ENCODE results near the gene GAPDHS. TPM values are rescaled to one million over a fixed set of nuclear protein-coding genes. Genes with fewer than 3 reads are reported as not detected.

The GAPDHS gene
- total RNA-seq, 2 experiments from 2014 or later = not detected

DNA sequence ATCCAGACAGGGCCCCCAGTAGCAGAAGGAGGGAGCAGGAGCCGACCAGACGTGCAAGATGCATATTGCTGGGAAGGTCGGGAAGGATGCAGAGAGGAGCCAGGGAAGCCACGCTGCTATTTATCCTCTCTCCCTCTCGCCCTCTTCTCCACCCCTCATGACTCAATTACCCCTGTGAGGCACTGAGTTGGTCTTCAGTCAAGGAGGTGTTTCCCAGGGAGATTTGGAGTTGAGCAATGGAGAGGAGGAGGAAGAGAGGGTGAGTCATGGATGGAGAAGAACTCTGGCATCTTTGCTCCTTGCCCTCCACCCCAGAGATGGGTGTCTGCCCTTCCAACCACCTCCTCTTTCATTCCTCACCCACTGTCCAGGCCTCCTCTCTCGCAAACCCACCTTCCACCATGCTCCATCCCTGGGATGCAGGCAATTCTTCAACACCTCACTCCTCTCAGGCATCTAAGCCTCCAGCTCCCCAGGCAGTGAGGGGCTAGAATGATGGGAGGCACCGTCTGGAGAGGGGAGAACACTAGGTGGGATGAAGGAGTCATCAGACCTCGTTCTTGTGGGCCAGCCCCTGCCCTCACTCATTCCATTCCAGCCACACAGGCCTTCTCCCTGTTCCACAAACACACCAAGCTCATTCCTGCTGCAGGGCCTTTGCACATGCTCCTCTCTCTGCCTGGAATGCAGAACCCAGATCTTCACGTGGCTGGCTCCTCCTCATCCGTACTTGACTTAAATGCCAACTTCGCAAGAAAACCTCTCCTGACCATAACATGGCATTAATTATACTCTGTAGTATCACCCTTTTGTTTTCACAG is 4.8 kb upstream of the GAPDHS start, which contains the start of gene SBSN:
Gene SBSN, minus strand, starts transcription at position 94 of the 821 bp plus-strand sequence. Its CDS starts 30 bp downstream, at position 64.
- H3K9me3 Mint-ChIP-seq = no peaks in the 10 kb centered on the region
- no peak within 1 kb of the TSS for H3K27ac Mint-ChIP-seq
- intact Hi-C loops (cut with micrococcal nuclease) = no loop called here
- H3K4me3 Mint-ChIP-seq = no peak within 1 kb of the TSS
- DNase-seq = no peak
- no peaks in the 10 kb centered on the region for H3K36me3 Mint-ChIP-seq (ENCODE audit: low read depth)
- H3K27me3 Mint-ChIP-seq (ENCODE audit: low read depth) = peaks cover 14% of the 10 kb centered on the region
- CTCF ChIA-PET = no interaction called here
- peaks cover 2% of the 10 kb centered on the region for H3K4me1 Mint-ChIP-seq (ENCODE audit: low read depth)

DNA sequence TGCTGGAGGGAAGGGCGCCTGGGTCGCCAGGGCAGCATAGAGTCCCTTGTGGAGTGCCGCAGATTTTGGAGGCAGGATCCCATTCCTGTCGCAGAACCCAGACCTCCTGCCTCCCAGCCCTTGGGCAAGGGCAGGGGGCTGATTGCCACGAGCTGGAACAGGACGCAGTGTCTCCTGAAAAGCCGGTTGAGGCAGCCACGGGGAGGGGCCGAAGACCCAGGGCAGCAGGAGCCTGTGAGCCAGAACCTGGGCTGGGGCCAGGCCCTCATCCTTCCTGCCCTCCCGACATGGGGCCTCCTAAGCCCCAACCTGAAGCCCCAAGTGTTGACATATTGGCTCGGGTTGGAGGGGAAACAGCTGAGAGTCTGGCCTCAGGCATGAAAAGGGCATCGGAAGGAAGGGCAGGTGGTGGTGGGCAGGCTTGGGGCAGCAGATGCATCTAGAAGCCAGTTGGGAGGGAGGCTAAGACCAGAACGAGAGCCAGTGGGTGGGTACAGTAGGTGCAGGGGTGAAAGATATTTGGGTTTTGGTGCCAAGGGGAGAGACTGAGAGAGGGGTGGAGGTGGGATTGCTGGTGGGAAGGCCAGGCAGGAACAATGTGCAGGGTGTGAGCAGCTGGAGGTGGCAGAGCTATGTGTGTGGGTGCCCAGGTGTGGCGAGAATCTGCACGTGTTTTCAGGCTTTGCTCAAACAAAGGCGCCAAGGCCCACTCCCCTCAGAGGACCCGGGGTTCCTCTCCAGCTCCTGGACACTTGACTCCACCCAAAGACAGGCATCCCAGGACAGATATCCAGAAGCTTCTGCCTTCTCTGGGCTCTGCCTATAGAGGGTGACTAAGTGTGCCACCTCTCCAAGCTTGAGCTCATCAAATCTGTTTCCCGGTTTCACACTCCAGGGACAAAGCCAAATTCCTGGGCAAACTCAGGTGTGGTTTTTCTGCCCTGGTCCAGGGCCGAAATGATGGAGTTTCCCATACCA is 3.7 kb upstream of the GAPDHS start:
- peaks cover 9% of the 10 kb centered on the region for H3K4me1 Mint-ChIP-seq (ENCODE audit: low read depth)
- intact Hi-C loops (cut with micrococcal nuclease) = no loop called here
- CTCF ChIA-PET = interaction anchor here (1.9 kb wide), 1 partner anchor 19 kb away, joined by 7 read pairs; no protein-coding TSS in a partner anchor
- no peak overlapping the region for H3K27ac Mint-ChIP-seq
- peaks cover 19% of the 10 kb centered on the region for H3K27me3 Mint-ChIP-seq (ENCODE audit: low read depth)
- no peaks in the 10 kb centered on the region for H3K9me3 Mint-ChIP-seq
- H3K4me3 Mint-ChIP-seq = no peak overlapping the region
- DNase-seq = no peak
- no peaks in the 10 kb centered on the region for H3K36me3 Mint-ChIP-seq (ENCODE audit: low read depth)

DNA sequence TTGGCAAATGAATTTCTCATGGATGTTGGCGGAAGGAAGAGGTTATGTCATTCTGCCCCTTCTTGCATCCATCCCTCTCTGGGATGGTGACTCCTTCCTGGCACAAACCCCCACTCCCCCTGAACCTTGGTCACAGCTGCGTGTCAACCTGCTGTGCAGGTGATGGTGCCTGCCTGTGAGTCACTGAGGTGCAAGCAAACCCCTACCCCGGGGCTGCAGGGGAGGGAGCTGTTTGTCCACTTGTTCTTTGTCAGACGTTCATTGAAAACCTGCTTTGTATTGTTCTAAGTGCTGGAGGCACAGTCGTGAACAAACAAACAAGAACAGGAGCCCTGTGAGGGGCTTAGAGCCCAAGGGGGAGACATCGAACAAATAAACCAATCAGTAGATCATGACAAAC is 2.0 kb upstream of the GAPDHS start:
- CTCF ChIA-PET = interaction anchor here (1.9 kb wide), 1 partner anchor 21 kb away, joined by 7 read pairs; no protein-coding TSS in a partner anchor
- intact Hi-C loops (cut with micrococcal nuclease) = no loop called here
- Mint-ChIP-seq H3K27ac (no peak overlapping the region), H3K27me3 (ENCODE audit: low read depth) (peaks cover 17% of the 10 kb centered on the region), H3K36me3 (ENCODE audit: low read depth) (no peaks in the 10 kb centered on the region), H3K4me3 (no peak overlapping the region), H3K9me3 (no peaks in the 10 kb centered on the region), H3K4me1 (ENCODE audit: low read depth) (peaks cover 9% of the 10 kb centered on the region)
- no peak for DNase-seq

DNA sequence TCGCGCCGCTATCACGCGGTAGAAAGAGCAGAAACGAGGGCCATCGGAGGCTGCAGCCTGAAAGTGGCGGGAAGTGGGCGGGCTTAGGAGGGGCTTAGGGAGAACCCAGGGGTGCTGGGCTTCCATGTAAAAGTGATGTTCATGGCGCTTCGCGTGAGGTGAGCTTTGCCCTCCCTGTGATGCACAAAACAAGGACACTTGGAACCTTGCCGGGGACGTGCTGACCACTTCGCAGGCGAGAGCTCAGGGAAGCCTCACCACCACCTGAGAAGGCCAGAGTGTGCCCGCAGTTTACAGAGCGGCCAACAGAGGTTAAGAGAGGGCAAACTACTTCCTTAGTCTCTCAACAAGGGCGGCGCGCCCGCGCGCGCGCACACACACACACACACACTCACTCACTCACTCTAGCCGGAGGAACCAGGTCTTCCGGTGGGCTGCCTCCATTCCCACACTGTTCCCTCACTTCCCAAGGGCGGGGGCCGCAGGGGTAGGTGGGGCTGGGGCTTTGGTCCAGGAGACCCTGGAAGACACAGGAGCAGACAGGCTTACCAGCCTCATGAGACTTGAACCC is 651 bp downstream of the GAPDHS start:
- intact Hi-C loops (cut with micrococcal nuclease) = no loop called here
- Mint-ChIP-seq H3K27me3 (ENCODE audit: low read depth) (peaks cover 13% of the 10 kb centered on the region), H3K4me3 (peak overlapping the region; percentile 54), H3K9me3 (no peaks in the 10 kb centered on the region), H3K36me3 (ENCODE audit: low read depth) (no peaks in the 10 kb centered on the region), H3K27ac (peak overlapping the region; percentile 59), H3K4me1 (ENCODE audit: low read depth) (peaks cover 9% of the 10 kb centered on the region)
- CTCF ChIA-PET = no interaction called here
- DNase-seq = peak; percentile 67

DNA sequence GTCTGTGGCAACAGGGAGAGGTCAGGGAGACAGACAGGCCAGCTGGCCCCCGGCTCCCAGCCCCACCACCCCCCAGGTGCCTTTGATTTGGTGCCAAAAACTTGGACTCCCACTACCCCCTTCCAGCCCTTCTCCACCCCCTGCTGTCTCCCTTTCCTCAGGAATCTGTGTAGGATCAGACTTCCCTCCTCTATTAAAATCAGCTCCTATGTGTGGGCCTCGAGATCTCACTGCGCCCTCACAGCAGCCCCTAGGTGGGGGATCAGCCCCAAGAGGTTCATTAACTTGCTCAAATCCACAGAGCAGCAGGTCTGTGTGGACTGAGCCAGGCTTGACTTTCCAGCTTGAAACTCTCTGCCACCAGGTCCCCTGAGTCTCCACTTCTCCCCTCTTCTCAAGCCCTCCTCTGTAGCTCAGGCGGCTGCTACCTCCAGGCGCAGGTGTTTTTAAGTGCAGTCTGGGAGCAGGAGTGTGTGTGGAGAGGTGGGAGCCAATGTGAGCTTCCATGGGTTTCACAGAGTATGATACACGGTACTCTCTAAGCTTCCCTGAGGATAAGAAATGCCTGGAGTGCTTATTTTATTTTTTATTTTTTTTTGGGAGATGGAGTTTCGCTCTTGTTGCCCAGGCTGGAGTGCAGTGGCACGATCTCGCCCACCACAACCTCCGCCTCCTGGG is 1.7 kb downstream of the GAPDHS start:
- intact Hi-C loops (cut with micrococcal nuclease) = no loop called here
- H3K36me3 Mint-ChIP-seq (ENCODE audit: low read depth) = no peaks in the 10 kb centered on the region
- H3K4me1 Mint-ChIP-seq (ENCODE audit: low read depth) = peaks cover 9% of the 10 kb centered on the region
- H3K4me3 Mint-ChIP-seq = no peak overlapping the region
- no peak for DNase-seq
- CTCF ChIA-PET = no interaction called here
- H3K27me3 Mint-ChIP-seq (ENCODE audit: low read depth) = peaks cover 10% of the 10 kb centered on the region
- H3K9me3 Mint-ChIP-seq = no peaks in the 10 kb centered on the region
- H3K27ac Mint-ChIP-seq = no peak overlapping the region

DNA sequence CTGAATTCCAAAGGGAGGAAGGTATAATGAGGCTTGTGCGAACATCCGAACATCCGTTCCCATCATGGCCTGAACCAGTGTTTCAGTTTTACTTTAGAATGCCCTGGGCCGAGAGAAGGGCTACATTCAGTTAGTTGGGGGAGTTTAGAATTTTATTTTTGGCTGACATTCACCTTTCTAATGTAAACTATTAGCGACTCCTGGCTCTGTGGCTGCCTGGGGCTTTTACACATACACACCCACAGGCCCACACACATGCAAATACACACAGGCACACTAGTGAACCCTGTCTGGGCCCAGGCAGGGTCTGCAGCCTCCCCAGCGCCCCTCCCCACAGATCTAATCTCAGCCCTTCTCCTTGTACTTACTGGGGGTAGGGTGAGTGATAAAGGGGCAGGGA is 6.1 kb downstream of the GAPDHS start:
- H3K9me3 Mint-ChIP-seq = no peaks in the 10 kb centered on the region
- intact Hi-C loops (cut with micrococcal nuclease) = no loop called here
- H3K36me3 Mint-ChIP-seq (ENCODE audit: low read depth) = no peaks in the 10 kb centered on the region
- no peaks in the 10 kb centered on the region for H3K27me3 Mint-ChIP-seq (ENCODE audit: low read depth)
- no peak overlapping the region for H3K27ac Mint-ChIP-seq
- no peak overlapping the region for H3K4me3 Mint-ChIP-seq
- peaks cover 7% of the 10 kb centered on the region for H3K4me1 Mint-ChIP-seq (ENCODE audit: low read depth)
- CTCF ChIA-PET = interaction anchor here (0.6 kb wide), 1 partner anchor 109 kb away, joined by 3 read pairs; the partner anchor contains the start of gene COX6B1
- DNase-seq = no peak

DNA sequence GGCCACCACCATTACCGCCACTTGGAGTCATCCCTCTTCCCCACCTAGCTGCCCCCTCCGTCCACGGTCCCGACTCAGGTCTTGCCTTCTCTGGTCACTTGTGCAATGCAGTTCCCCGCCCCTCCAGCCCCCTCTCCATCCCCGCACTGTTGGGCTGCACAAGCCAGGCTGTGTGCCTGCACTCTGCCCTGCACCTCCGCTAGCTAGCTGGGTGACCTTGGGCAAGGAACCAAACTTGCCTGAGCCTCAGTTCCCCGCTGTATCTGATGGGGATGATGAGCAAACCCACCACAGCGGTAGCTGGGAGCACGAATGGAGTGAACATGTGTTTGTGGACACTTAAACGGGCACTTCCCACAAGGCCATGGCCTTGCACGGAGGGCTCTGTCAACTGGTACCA is 6.6 kb downstream of the GAPDHS start:
- H3K4me1 Mint-ChIP-seq (ENCODE audit: low read depth) = peaks cover 13% of the 10 kb centered on the region
- peaks cover 3% of the 10 kb centered on the region for H3K36me3 Mint-ChIP-seq (ENCODE audit: low read depth)
- no peaks in the 10 kb centered on the region for H3K27me3 Mint-ChIP-seq (ENCODE audit: low read depth)
- DNase-seq = no peak
- H3K9me3 Mint-ChIP-seq = no peaks in the 10 kb centered on the region
- intact Hi-C loops (cut with micrococcal nuclease) = no loop called here
- H3K27ac Mint-ChIP-seq = no peak overlapping the region
- CTCF ChIA-PET = no interaction called here
- no peak overlapping the region for H3K4me3 Mint-ChIP-seq

DNA sequence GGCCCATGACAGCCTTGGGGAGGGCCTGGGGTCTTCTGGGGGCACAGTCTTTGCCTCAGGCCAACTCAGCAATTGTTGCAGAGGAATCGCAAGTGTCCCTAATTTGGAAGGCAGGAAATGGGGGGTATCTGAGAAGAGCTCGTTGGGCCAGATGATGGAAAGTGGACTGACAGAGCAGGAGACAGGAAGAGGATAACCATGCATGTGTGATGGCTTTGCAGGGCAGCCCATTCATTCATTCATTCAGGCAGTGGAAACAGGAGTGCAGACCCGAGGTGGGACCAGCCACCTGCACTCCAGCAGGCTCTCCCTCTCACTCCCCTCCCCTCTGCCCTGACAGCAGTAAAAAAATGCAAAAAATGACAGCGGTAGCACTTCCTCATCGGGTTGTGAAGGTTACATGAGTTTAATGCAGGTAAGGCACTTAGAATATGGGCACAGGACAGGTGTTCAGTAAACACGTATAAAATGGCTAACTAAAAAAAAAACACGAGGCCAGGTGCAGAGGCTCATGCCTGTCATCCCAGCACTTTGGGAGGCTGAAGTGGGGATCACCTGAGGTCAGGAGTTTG is 7.2 kb downstream of the GAPDHS start:
- CTCF ChIA-PET = no interaction called here
- no peaks in the 10 kb centered on the region for H3K27me3 Mint-ChIP-seq (ENCODE audit: low read depth)
- H3K36me3 Mint-ChIP-seq (ENCODE audit: low read depth) = peaks cover 4% of the 10 kb centered on the region

DNA sequence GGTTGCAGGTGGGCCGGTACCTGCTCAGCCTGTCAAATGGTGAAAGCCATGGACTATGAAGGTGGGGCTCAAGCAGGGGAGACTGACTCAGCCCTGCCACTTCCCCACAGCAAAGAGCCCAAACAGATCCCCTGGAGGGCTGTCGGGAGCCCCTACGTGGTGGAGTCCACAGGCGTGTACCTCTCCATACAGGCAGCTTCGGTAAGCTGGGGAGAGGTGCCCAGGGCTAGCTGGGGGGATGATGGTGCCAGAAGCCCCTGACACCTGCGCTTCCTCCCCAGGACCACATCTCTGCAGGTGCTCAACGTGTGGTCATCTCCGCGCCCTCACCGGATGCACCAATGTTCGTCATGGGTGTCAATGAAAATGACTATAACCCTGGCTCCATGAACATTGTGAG is 9.0 kb downstream of the GAPDHS start:
- Mint-ChIP-seq H3K36me3 (ENCODE audit: low read depth) (peaks cover 10% of the 10 kb centered on the region), H3K27me3 (ENCODE audit: low read depth) (no peaks in the 10 kb centered on the region), H3K4me1 (ENCODE audit: low read depth) (peaks cover 26% of the 10 kb centered on the region), H3K9me3 (no peaks in the 10 kb centered on the region), H3K27ac (no peak overlapping the region), H3K4me3 (no peak overlapping the region)
- DNase-seq = no peak
- intact Hi-C loops (cut with micrococcal nuclease) = no loop called here
- CTCF ChIA-PET = no interaction called here

More for the DNA sequence above, 7.2 kb downstream of the GAPDHS start:
- intact Hi-C loops (cut with micrococcal nuclease) = no loop called here
- Mint-ChIP-seq H3K4me1 (ENCODE audit: low read depth) (peaks cover 13% of the 10 kb centered on the region), H3K27ac (no peak overlapping the region), H3K9me3 (no peaks in the 10 kb centered on the region), H3K4me3 (no peak overlapping the region)
- no peak for DNase-seq

DNA sequence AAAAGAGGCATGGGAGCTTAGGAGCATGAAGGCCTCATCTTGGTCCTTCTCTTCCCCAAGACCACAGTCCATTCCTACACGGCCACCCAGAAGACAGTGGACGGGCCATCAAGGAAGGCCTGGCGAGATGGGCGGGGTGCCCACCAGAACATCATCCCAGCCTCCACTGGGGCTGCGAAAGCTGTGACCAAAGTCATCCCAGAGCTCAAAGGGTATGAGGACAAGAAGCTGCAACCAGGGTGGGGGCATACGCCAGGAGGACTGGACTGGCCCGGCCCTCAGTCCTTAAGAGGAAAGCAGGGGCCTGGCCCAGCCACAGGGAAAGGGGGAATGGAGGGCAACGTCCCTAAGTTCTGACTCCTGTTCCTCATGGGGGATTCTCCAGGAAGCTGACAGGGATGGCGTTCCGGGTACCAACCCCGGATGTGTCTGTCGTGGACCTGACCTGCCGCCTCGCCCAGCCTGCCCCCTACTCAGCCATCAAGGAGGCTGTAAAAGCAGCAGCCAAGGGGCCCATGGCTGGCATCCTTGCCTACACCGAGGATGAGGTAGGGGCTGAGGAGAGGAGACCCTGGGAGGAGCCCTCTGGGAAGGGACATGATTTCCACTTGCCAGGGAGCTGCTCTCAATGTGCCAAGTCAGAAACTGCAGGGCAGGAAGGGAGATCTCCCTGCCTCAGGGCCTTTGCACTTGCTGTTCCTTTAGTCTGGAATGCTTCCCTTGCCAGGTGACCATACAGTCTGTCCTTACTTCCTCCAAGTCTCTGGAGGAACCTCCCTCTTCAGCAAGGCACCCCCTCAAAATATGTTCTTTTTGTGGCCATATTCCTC is 10.2 kb downstream of the GAPDHS start:
- H3K27me3 Mint-ChIP-seq (ENCODE audit: low read depth) = no peaks in the 10 kb centered on the region
- no peaks in the 10 kb centered on the region for H3K9me3 Mint-ChIP-seq
- intact Hi-C loops (cut with micrococcal nuclease) = no loop called here

More for the DNA sequence above, 10.2 kb downstream of the GAPDHS start:
- CTCF ChIA-PET = no interaction called here
- no peak for DNase-seq
- Mint-ChIP-seq H3K4me3 (no peak overlapping the region), H3K27ac (no peak overlapping the region), H3K4me1 (ENCODE audit: low read depth) (peaks cover 31% of the 10 kb centered on the region), H3K36me3 (ENCODE audit: low read depth) (peaks cover 10% of the 10 kb centered on the region)
